GM18858 (cell line): ENCODE data around the gene PUS1.
"Not testable (repeated sequence)": the region's sequence is repeated elsewhere in the genome, so short reads cannot be mapped to it uniquely, and the experiment has no call there.

ENCODE experiments used
- ATAC-seq: cut with Tn5 transposase; IDR thresholded peaks from one replicate; pipeline ENCODE4 v1.9.1; 2021; ENCODE audit not compliant: unreplicated experiment

Gene PUS1

GRCh38 chr12:131928711-131929580, at the start of gene PUS1:
Gene PUS1 (plus strand): TSS chr12:131929276. CDS start chr12:131929723, 447 bp downstream.
- ATAC-seq: peak; percentile 58

- ATAC-seq: no peak
Measured at GRCh38 chr12:131882804-131883520, 46.1 kb upstream of the PUS1 start.

GRCh38 chr12:131883521-131883900, 45.6 kb upstream of the PUS1 start:
- no peak for ATAC-seq

GRCh38 chr12:131885076-131885475, 44.0 kb upstream of the PUS1 start:
- not testable (repeated sequence) for ATAC-seq

GRCh38 chr12:131885543-131886057, 43.5 kb upstream of the PUS1 start:
- no peak for ATAC-seq

- ATAC-seq: not testable (repeated sequence)
Measured at GRCh38 chr12:131891722-131892121, 37.4 kb upstream of the PUS1 start.

- no peak for ATAC-seq
Measured at GRCh38 chr12:131892711-131893604, 36.1 kb upstream of the PUS1 start.

GRCh38 chr12:131893605-131894312, 35.3 kb upstream of the PUS1 start:
- ATAC-seq: no peak

- ATAC-seq: peak; percentile 54
Measured at GRCh38 chr12:131894313-131894860, 34.7 kb upstream of the PUS1 start, which contains the start of gene ULK1. Gene ULK1 (plus strand): TSS chr12:131894622. CDS start chr12:131895002, 380 bp downstream.

GRCh38 chr12:131894981-131895639, 34.0 kb upstream of the PUS1 start:
- no peak for ATAC-seq

GRCh38 chr12:131895640-131896079, 33.4 kb upstream of the PUS1 start:
- ATAC-seq: peak; percentile 22

- ATAC-seq: peak; percentile 57
Measured at GRCh38 chr12:131896080-131896810, 32.8 kb upstream of the PUS1 start.

- ATAC-seq: no peak
Measured at GRCh38 chr12:131896811-131897270, 32.2 kb upstream of the PUS1 start.

GRCh38 chr12:131897276-131897675, 31.8 kb upstream of the PUS1 start:
- ATAC-seq: no peak

- ATAC-seq: no peak
Measured at GRCh38 chr12:131897875-131898274, 31.2 kb upstream of the PUS1 start.

- no peak for ATAC-seq
Measured at GRCh38 chr12:131900397-131900796, 28.7 kb upstream of the PUS1 start.

- no peak for ATAC-seq
Measured at GRCh38 chr12:131901431-131902331, 27.4 kb upstream of the PUS1 start.
